H1 (cell line): Measurements from ENCODE around the gene HIBADH. TPM values are rescaled to one million over a fixed set of nuclear protein-coding genes. Genes with fewer than 3 reads are reported as not detected.

Source experiments
- CTCF ChIA-PET: fragments of 300-600 bp; sonication (Branson Sonifier 250); formaldehyde crosslinking; loops from one replicate; lab custom pipeline; 2021; ENCODE audit not compliant: partially characterized antibody; lab: Charles Lee
- POLR2A ChIA-PET: fragments of 300-600 bp; sonication (Branson Sonifier 250); formaldehyde crosslinking; loops from one replicate; lab custom pipeline; 2021; ENCODE audit warnings: inconsistent platforms; ENCODE audit not compliant: partially characterized antibody; lab: Charles Lee
- DNase-seq, 2 experiments: peaks; one replicate each; pipeline versions ENCODE4 v3.0.0 to v3.0.0-alpha.2; 2010 to 2022; ENCODE audit warnings: low spot score in 2 of 2, low read depth in 1 of 2, mixed read lengths in 1 of 2
- FAIRE-seq: peaks from 2 replicates; lab custom pipeline; 2011; peaks lifted over from hg19 to GRCh38; lab: Jason Lieb, UNC
- H2AFZ ChIP-seq: 2 replicates; pipeline ENCODE4 v1.8.1; 2012; ENCODE audit warnings: low read length, inconsistent platforms
- H2AK5ac ChIP-seq: 2 replicates; pipeline ENCODE4 v1.6.1; 2013; ENCODE audit warnings: low read depth, low read length
- H2BK120ac ChIP-seq: replicated peaks from 2 replicates; pipeline ENCODE3; 2013; ENCODE audit warnings: low read depth, low read length, inconsistent platforms
- H2BK12ac ChIP-seq: 2 replicates; pipeline ENCODE4 v1.6.1; 2013; ENCODE audit warnings: low read depth, low read length
- H2BK15ac ChIP-seq: 2 replicates; pipeline ENCODE4 v1.6.1; 2013; ENCODE audit warnings: low read length
- H2BK20ac ChIP-seq: 2 replicates; pipeline ENCODE4 v1.6.1; 2013; ENCODE audit warnings: low read length
- H2BK5ac ChIP-seq: 2 replicates; pipeline ENCODE4 v1.6.1; 2013; ENCODE audit warnings: low read depth, low read length
- H3K14ac ChIP-seq: 2 replicates; pipeline ENCODE4 v1.6.1; 2013; ENCODE audit warnings: inconsistent platforms; ENCODE audit not compliant: insufficient read length
- H3K18ac ChIP-seq: 2 replicates; pipeline ENCODE4 v1.6.1; 2013; ENCODE audit warnings: low read length; ENCODE audit errors: extremely low read depth
- H3K23ac ChIP-seq: 2 replicates; pipeline ENCODE4 v1.6.1; 2013; ENCODE audit warnings: inconsistent platforms; ENCODE audit not compliant: insufficient read length
- H3K23me2 ChIP-seq: 2 replicates; pipeline ENCODE4 v1.6.1; 2013; ENCODE audit warnings: low read depth, low read length
- H3K27ac ChIP-seq: 2 replicates; pipeline ENCODE4 v1.6.1; 2011; ENCODE audit warnings: low read depth, low read length, inconsistent platforms
- H3K27me3 ChIP-seq, 4 experiments: replicated peaks in 1 of 4; 1 replicate in 1 of 4; 2 replicates in 3 of 4; pipeline versions ENCODE4 v1.6.1 to v1.8.1; 2011 to 2013; ENCODE audit warnings: low read length in 3 of 4, mild to moderate bottlenecking in 3 of 4, inconsistent platforms in 2 of 4, mixed read lengths in 2 of 4, moderate library complexity in 1 of 4; ENCODE audit not compliant: control insufficient read depth in 3 of 4, insufficient read depth in 3 of 4; ENCODE audit errors: extremely low read depth in 1 of 4
- H3K36me3 ChIP-seq, 4 experiments: 2 replicates each; pipeline versions ENCODE4 v1.6.1 to v1.8.1; 2011 to 2013; ENCODE audit warnings: mild to moderate bottlenecking in 4 of 4, low read length in 3 of 4, moderate library complexity in 2 of 4, control low read depth in 1 of 4, inconsistent platforms in 1 of 4; ENCODE audit not compliant: insufficient read depth in 4 of 4, control insufficient read depth in 2 of 4
- H3K4ac ChIP-seq: replicated peaks from 2 replicates; pipeline ENCODE3; 2013; ENCODE audit warnings: low read length, low read depth, mixed read lengths, inconsistent platforms; ENCODE audit not compliant: insufficient read length
- H3K4me1 ChIP-seq, 4 experiments: replicated peaks in 1 of 4; 1 replicate in 1 of 4; 2 replicates in 3 of 4; pipeline versions ENCODE4 v1.6.1 to v1.8.1; 2011 to 2013; ENCODE audit warnings: low read length in 3 of 4, inconsistent platforms in 2 of 4, mixed read lengths in 1 of 4; ENCODE audit not compliant: insufficient read depth in 4 of 4, control insufficient read depth in 3 of 4
- H3K4me2 ChIP-seq, 2 experiments: 2 replicates each; pipeline versions ENCODE4 v1.6.1 to v1.8.1; 2011 to 2013; ENCODE audit warnings: low read depth in 2 of 2, low read length in 2 of 2, control low read depth in 1 of 2, inconsistent platforms in 1 of 2, mild to moderate bottlenecking in 1 of 2; ENCODE audit not compliant: insufficient read depth in 1 of 2
- H3K4me3 ChIP-seq, 4 experiments: fragments of 200-600, 300-600 bp in 1 of 4; sonication (generic), shearing (Covaris generic), sonication (Bioruptor Twin) in 1 of 4; 2 replicates each; pipeline versions ENCODE4 v1.5.1 to v1.8.1; 2011 to 2016; ENCODE audit warnings: low read length in 4 of 4, low read depth in 3 of 4, control low read depth in 2 of 4, inconsistent platforms in 2 of 4, mild to moderate bottlenecking in 2 of 4, mixed read lengths in 1 of 4, moderate library complexity in 1 of 4; ENCODE audit not compliant: insufficient read depth in 2 of 4; ENCODE audit errors: extremely low read depth in 1 of 4
- H3K56ac ChIP-seq: replicated peaks from 2 replicates; pipeline ENCODE3; 2013; ENCODE audit warnings: low read depth, mild to moderate bottlenecking, mixed read lengths, low read length, inconsistent platforms; ENCODE audit not compliant: insufficient read length
- H3K79me1 ChIP-seq: 2 replicates; pipeline ENCODE4 v1.6.1; 2013; ENCODE audit warnings: low read depth, low read length, control low read depth
- H3K79me2 ChIP-seq, 2 experiments: 2 replicates each; pipeline versions ENCODE4 v1.6.1 to v1.8.1; 2012 to 2013; ENCODE audit warnings: low read length in 2 of 2, mild to moderate bottlenecking in 2 of 2, inconsistent platforms in 1 of 2; ENCODE audit not compliant: insufficient read depth in 2 of 2, control insufficient read depth in 1 of 2
- H3K9ac ChIP-seq, 4 experiments: replicated peaks in 1 of 4; 1 replicate in 1 of 4; 2 replicates in 3 of 4; pipeline versions ENCODE4 v1.6.1 to v1.8.1; 2011 to 2013; ENCODE audit warnings: low read depth in 3 of 4, low read length in 3 of 4, control low read depth in 2 of 4, mild to moderate bottlenecking in 2 of 4, moderate library complexity in 2 of 4, inconsistent platforms in 1 of 4; ENCODE audit errors: extremely low read depth in 1 of 4
- H3K9me3 ChIP-seq, 2 experiments: 2 replicates each; pipeline versions ENCODE4 v1.6.1 to v1.8.1; 2012 to 2013; ENCODE audit warnings: mild to moderate bottlenecking in 2 of 2, moderate library complexity in 2 of 2, control low read depth in 1 of 2, inconsistent platforms in 1 of 2, low read depth in 1 of 2, low read length in 1 of 2, mixed read lengths in 1 of 2; ENCODE audit not compliant: insufficient read depth in 2 of 2
- H4K20me1 ChIP-seq, 2 experiments: replicated peaks in 1 of 2; 2 replicates each; pipeline versions ENCODE3 to v1.8.1; 2011 to 2013; ENCODE audit warnings: inconsistent platforms in 2 of 2, low read length in 2 of 2, mild to moderate bottlenecking in 1 of 2; ENCODE audit not compliant: insufficient read depth in 2 of 2, control insufficient read depth in 1 of 2
- H4K5ac ChIP-seq: 2 replicates; pipeline ENCODE4 v1.6.1; 2013; ENCODE audit warnings: low read length, low read depth, mixed read lengths, inconsistent platforms; ENCODE audit not compliant: insufficient read length
- H4K8ac ChIP-seq: 2 replicates; pipeline ENCODE4 v1.8.0; 2013; ENCODE audit warnings: mild to moderate bottlenecking, moderate library complexity, low read length, inconsistent platforms; ENCODE audit not compliant: insufficient read depth; ENCODE audit errors: extremely low read depth
- H4K91ac ChIP-seq: replicated peaks from 2 replicates; pipeline ENCODE3; 2013; ENCODE audit warnings: low read length, mixed read lengths, inconsistent platforms; ENCODE audit not compliant: insufficient read length
- CREB1 ChIP-seq: IDR thresholded peaks from 2 replicates; pipeline ENCODE4 v1.6.1; 2012; ENCODE audit warnings: inconsistent platforms
- EGR1 ChIP-seq: IDR thresholded peaks from 2 replicates; pipeline ENCODE4 v1.6.1; 2011; ENCODE audit warnings: low read depth, low read length, borderline replicate concordance
- GTF2F1 ChIP-seq: IDR thresholded peaks from 2 replicates; pipeline ENCODE4 v1.6.1; 2012; ENCODE audit warnings: low read depth, low read length, improper control_type of control experiment, borderline replicate concordance
- KDM1A ChIP-seq: fragments of 200-600, 300-600 bp; sonication (generic); IDR thresholded peaks from 2 replicates; pipeline ENCODE4 v1.7.1; 2016; ENCODE audit warnings: mild to moderate bottlenecking, low read length, borderline replicate concordance
- KDM5A ChIP-seq: fragments of 200-600 bp; IDR thresholded peaks from 2 replicates; pipeline ENCODE4 v1.7.1; 2012; ENCODE audit warnings: mild to moderate bottlenecking, low read length, inconsistent platforms, mixed read lengths
- POLR2A ChIP-seq, 2 experiments: IDR thresholded peaks; 1 replicate in 1 of 2; 2 replicates in 1 of 2; pipeline ENCODE4 v1.6.1; 2011; ENCODE audit warnings: low read depth in 2 of 2, low read length in 2 of 2, mild to moderate bottlenecking in 2 of 2; ENCODE audit errors: control extremely low read depth in 1 of 2
- POLR2AphosphoS5 ChIP-seq: IDR thresholded peaks from 2 replicates; pipeline ENCODE4 v1.6.1; 2011; ENCODE audit warnings: low read depth, low read length
- RFX5 ChIP-seq: IDR thresholded peaks from 2 replicates; pipeline ENCODE4 v1.6.1; 2011; ENCODE audit warnings: low read depth, low read length, improper control_type of control experiment, borderline replicate concordance
- SIX5 ChIP-seq: IDR thresholded peaks from 2 replicates; pipeline ENCODE4 v1.6.1; 2011; ENCODE audit warnings: mild to moderate bottlenecking, low read depth, low read length
- SP2 ChIP-seq: IDR thresholded peaks from 2 replicates; pipeline ENCODE4 v1.6.1; 2012; ENCODE audit warnings: mild to moderate bottlenecking, low read length, inconsistent platforms
- TBP ChIP-seq: IDR thresholded peaks from 2 replicates; pipeline ENCODE4 v1.6.1; 2011; ENCODE audit warnings: low read depth, low read length, improper control_type of control experiment
- TEAD4 ChIP-seq: IDR thresholded peaks from 2 replicates; pipeline ENCODE4 v1.6.1; 2012; ENCODE audit warnings: low read depth, low read length, inconsistent platforms, mixed read lengths
- YY1 ChIP-seq: IDR thresholded peaks from 2 replicates; pipeline ENCODE4 v1.6.1; 2011; ENCODE audit warnings: low read depth, mild to moderate bottlenecking, low read length
- ZNF274 ChIP-seq: IDR thresholded peaks from 2 replicates; pipeline ENCODE4 v1.7.0; 2012; ENCODE audit warnings: low read length, borderline replicate concordance; ENCODE audit errors: extremely low read depth
- WGBS, 2 experiments: shearing (Covaris generic) in 1 of 2; methylation state at CpG; one replicate each; pipeline versions ENCODE4 v1.1.6 to v1.1.7; 2013 to 2015; ENCODE audit warnings: low lambda C conversion rate in 2 of 2, mixed read lengths in 2 of 2, inconsistent platforms in 1 of 2, low coverage in 1 of 2, missing lambda C conversion rate in 1 of 2; ENCODE audit not compliant: insufficient replicate concordance in 2 of 2, insufficient coverage in 1 of 2, insufficient read length in 1 of 2; ENCODE audit errors: extremely low coverage in 1 of 2, missing lambda C conversion rate in 1 of 2; 5-methylcytosine and 5-hydroxymethylcytosine counted together
- polyA plus RNA-seq, 7 experiments: library from polyadenylated mRNA; depleted of rRNA in 3 of 7; stranded (reverse) in 5 of 7; unstranded in 2 of 7; fragments of >200 nt in 5 of 7; fragments of 200-250 nt in 2 of 7; gene quantifications; 1 replicate in 5 of 7; 2 replicates in 1 of 7; 4 replicates in 1 of 7; pipeline versions ENCODE4 v1.2.1 to v1.2.3, GENCODE V29; 2011 to 2013; ENCODE audit warnings: missing spikeins in 2 of 7, mixed read lengths in 2 of 7
- total RNA-seq: library from RNA; stranded (reverse); fragmentation: NEBNext Ultra II Directional; extraction: Animal tissue kit (Norgen Biotek cat#: 25700); gene quantifications from 2 replicates; pipeline ENCODE4 v1.2.1, GENCODE V29; 2021
- TF ChIP-seq, protein P1 (sequence below): IDR thresholded peaks from 2 replicates; pipeline ENCODE4 v1.6.1; 2012; ENCODE audit warnings: low read length, inconsistent platforms

Gene HIBADH
- total and polyA plus RNA-seq, 2 of the 8 experiments (the other 6 are each of a cell fraction or from before 2014, with no cell fraction given), result 30.1 to 39.5 TPM

DNA sequence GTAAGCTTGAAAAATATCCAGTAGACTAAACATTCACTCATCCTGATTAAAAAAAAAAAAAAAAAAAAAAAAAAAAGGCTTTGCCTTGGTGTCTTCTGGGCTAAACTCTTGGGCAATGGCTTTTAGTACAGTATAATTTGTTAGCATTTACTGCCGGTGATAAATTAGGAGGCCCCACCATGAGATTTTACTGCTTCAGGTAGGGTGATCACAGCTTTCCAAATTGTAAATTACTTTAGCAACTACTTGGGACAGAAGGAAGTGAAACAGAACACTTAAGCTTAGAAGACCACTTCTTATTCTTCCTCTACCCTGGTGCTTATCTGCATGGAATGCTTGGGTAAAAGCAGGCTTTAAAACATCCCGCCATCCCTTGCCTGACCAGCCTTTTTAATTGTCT is 152.1 kb downstream of the HIBADH start:
- CTCF ChIA-PET, result interaction anchor here (0.7 kb wide), 1 partner anchor 509 kb away, joined by 3 read pairs; no protein-coding TSS in a partner anchor
- no peak overlapping the region for H3K9ac ChIP-seq
- no peak overlapping the region for H2AK5ac ChIP-seq
- H3K4me1 ChIP-seq, result no peaks in the 10 kb centered on the region; a peak in 1 of 7 replicates
- POLR2A ChIA-PET, result no interaction called here
- no peak overlapping the region for H4K5ac ChIP-seq
- no peaks in the 10 kb centered on the region for H3K79me2 ChIP-seq
- WGBS, 2 experiments, result 84% methylated on average over 2 of the region's 2 CpGs; no CpG with 5 or more reads in 1 of the 2 experiments
- no peaks in the 10 kb centered on the region for H3K79me1 ChIP-seq
- DNase-seq (no peak), FAIRE-seq (no peak)
- no peak overlapping the region for H4K91ac ChIP-seq
- H3K23me2 ChIP-seq, result no peaks in the 10 kb centered on the region
- no peak overlapping the region for H3K56ac ChIP-seq
- H3K4ac ChIP-seq, result no peak overlapping the region
- H3K23ac ChIP-seq, result no peak overlapping the region
- H2BK12ac ChIP-seq, result no peak overlapping the region
- no peak overlapping the region for H3K4me3 ChIP-seq
- no peak overlapping the region for H3K27ac ChIP-seq
- H2AFZ ChIP-seq, result no peak overlapping the region
- no peak overlapping the region for H3K18ac ChIP-seq
- H3K9me3 ChIP-seq, result peaks cover 0 to 3% of the 10 kb centered on the region in 2 experiments; a peak in 1 of 4 replicates
- no peak overlapping the region for H2BK120ac ChIP-seq
- H4K20me1 ChIP-seq, result no peaks in the 10 kb centered on the region
- H3K27me3 ChIP-seq, result no peaks in the 10 kb centered on the region; a peak in 2 of 7 replicates
- no peak overlapping the region for H2BK5ac ChIP-seq
- H3K36me3 ChIP-seq, result no peaks in the 10 kb centered on the region
- no peak overlapping the region for H2BK20ac ChIP-seq
- no peak overlapping the region for H4K8ac ChIP-seq
- no peak overlapping the region for H2BK15ac ChIP-seq
- H3K4me2 ChIP-seq, result no peak overlapping the region
- H3K14ac ChIP-seq, result no peak overlapping the region
- TF ChIP-seq POLR2AphosphoS5 (no peak), RFX5 (no peak), KDM5A (no peak), EGR1 (no peak), YY1 (no peak), SP2 (no peak), TBP (no peak), POLR2A (IDR thresholded peaks at IDR 0.05; ENCODE audit: control extremely low read depth in 1 of 2, low read depth in 2 of 2, low read length in 2 of 2) (no peak), ZNF274 (no peak), SIX5 (no peak), CREB1 (no peak), TEAD4 (no peak), GTF2F1 (no peak), KDM1A (no peak)
- TF ChIP-seq, protein P1, sequence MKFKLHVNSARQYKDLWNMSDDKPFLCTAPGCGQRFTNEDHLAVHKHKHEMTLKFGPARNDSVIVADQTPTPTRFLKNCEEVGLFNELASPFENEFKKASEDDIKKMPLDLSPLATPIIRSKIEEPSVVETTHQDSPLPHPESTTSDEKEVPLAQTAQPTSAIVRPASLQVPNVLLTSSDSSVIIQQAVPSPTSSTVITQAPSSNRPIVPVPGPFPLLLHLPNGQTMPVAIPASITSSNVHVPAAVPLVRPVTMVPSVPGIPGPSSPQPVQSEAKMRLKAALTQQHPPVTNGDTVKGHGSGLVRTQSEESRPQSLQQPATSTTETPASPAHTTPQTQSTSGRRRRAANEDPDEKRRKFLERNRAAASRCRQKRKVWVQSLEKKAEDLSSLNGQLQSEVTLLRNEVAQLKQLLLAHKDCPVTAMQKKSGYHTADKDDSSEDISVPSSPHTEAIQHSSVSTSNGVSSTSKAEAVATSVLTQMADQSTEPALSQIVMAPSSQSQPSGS, result no peak
